ENCODE results near the gene HOXB2.
"Not testable (repeated sequence)": the region's sequence is repeated elsewhere in the genome, so short reads cannot be mapped to it uniquely, and the experiment has no call there.

HOXB2 gene

GRCh38 chr17:48541577-48542113, 3.3 kb downstream of the HOXB2 start:
- FAIRE-seq (no peak), DNase-seq (ENCODE audit: low spot score) (peak; percentile 48)

GRCh38 chr17:48541036-48541576, 3.8 kb downstream of the HOXB2 start:
- FAIRE-seq, result no peak
- DNase-seq (ENCODE audit: low spot score), result no peak

GRCh38 chr17:48540213-48540612, 4.7 kb downstream of the HOXB2 start:
- DNase-seq (ENCODE audit: low spot score), result no peak
- no peak for FAIRE-seq

GRCh38 chr17:48539177-48539576, 5.7 kb downstream of the HOXB2 start:
- DNase-seq (ENCODE audit: low spot score), result peak; percentile 87

GRCh38 chr17:48537316-48537715, 7.6 kb downstream of the HOXB2 start:
- DNase-seq (ENCODE audit: low spot score) (no peak), FAIRE-seq (no peak)

More at GRCh38 chr17:48539177-48539576, 5.7 kb downstream of the HOXB2 start:
- FAIRE-seq, result peak; percentile 97

- DNase-seq (ENCODE audit: low spot score); FAIRE-seq: not testable (repeated sequence)
Observed at GRCh38 chr17:48535793-48536559, 8.9 kb downstream of the HOXB2 start.

- FAIRE-seq, result no peak
- DNase-seq (ENCODE audit: low spot score), result no peak
Observed at GRCh38 chr17:48532261-48532660, 12.6 kb downstream of the HOXB2 start.

GRCh38 chr17:48530887-48531272, 14.0 kb downstream of the HOXB2 start, which contains the start of gene HOXB1:
HOXB1 (minus strand) TSS chr17:48531011; CDS start chr17:48530904, 107 bp downstream.
- DNase-seq (ENCODE audit: low spot score) (no peak), FAIRE-seq (no peak)

GRCh38 chr17:48530208-48530886, 14.6 kb downstream of the HOXB2 start:
- DNase-seq (ENCODE audit: low spot score), result no peak
- FAIRE-seq, result no peak

GRCh38 chr17:48529683-48530009, 15.3 kb downstream of the HOXB2 start:
- DNase-seq (ENCODE audit: low spot score) (no peak), FAIRE-seq (no peak)

- DNase-seq (ENCODE audit: low spot score), result no peak
- no peak for FAIRE-seq
Observed at GRCh38 chr17:48528936-48529682, 15.8 kb downstream of the HOXB2 start.

GRCh38 chr17:48528153-48528935, 16.6 kb downstream of the HOXB2 start:
- no peak for FAIRE-seq
- no peak for DNase-seq (ENCODE audit: low spot score)

GRCh38 chr17:48527547-48527932, 17.4 kb downstream of the HOXB2 start:
- no peak for DNase-seq (ENCODE audit: low spot score)
- FAIRE-seq, result no peak

GRCh38 chr17:48526608-48527546, 18.0 kb downstream of the HOXB2 start:
- DNase-seq (ENCODE audit: low spot score) (no peak), FAIRE-seq (no peak)

- DNase-seq (ENCODE audit: low spot score) (no peak), FAIRE-seq (no peak)
Observed at GRCh38 chr17:48523010-48523409, 21.9 kb downstream of the HOXB2 start.

GRCh38 chr17:48522031-48522653, 22.8 kb downstream of the HOXB2 start:
- FAIRE-seq (no peak), DNase-seq (ENCODE audit: low spot score) (peak; percentile 51)

GRCh38 chr17:48520631-48521079, 24.3 kb downstream of the HOXB2 start:
- DNase-seq (ENCODE audit: low spot score) (no peak), FAIRE-seq (no peak)

- DNase-seq (ENCODE audit: low spot score) (no peak), FAIRE-seq (no peak)
Observed at GRCh38 chr17:48519427-48519826, 25.5 kb downstream of the HOXB2 start.

- FAIRE-seq (no peak), DNase-seq (ENCODE audit: low spot score) (no peak)
Observed at GRCh38 chr17:48517478-48517877, 27.4 kb downstream of the HOXB2 start.
